ENCODE results near the gene SF3B5.
"Not testable (repeated sequence)": the region's sequence is repeated elsewhere in the genome, so short reads cannot be mapped to it uniquely, and the experiment has no call there.

Gene SF3B5

DNA sequence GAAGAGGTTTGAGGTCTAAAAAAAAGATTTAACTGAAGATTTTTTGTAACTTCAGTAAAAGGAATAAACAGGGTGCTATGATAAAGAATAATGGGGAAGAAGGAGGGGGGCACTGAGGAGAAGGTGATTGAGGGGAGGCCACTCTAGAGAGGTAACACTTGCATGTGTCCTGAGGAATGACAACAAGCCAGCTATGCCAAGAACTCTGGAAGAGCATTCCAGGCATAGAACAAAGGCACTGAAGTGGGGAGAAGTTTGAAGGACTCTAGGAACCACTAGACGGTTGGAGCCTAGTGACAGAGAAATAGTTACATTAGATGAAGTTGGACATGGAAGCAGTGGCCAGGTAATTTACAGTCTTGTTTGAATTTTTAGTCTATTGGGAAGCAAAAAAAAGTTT, 10.8 kb upstream of the SF3B5 start:
- in situ Hi-C loops (cut with HindIII; ENCODE audit: low sequenced_read_pairs): no loop called here

DNA sequence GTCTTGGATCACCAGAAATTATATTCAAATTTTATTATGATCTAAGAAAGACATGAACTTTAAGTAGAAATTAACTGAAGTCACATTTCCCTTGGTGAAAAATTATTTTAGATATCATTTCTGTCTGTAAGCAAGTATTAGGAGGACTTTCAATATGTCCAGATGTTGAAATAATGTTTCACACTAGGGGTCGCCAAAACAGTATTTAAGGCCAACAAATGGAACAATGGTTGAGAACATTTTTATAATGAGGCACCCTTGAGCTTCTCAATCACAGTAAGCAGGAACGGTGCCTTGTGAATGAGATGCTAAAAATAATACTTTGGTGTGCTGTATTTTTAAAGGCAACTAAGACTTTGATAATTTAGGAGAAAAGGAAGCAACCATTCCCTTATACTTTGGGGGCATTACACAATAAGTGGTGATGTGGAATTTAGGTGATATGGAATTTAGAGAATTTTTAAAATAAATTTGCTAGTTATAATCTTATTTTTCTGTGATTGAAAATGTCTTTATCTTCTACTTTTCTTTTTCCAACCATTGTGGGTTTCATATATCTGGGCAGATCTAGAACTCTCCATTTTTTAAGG, 9.6 kb upstream of the SF3B5 start:
- in situ Hi-C loops (cut with HindIII; ENCODE audit: low sequenced_read_pairs): loop anchor here (5.0 kb wide), 1 partner anchor 87 kb away; no protein-coding TSS in a partner anchor

- in situ Hi-C loops (cut with HindIII; ENCODE audit: low sequenced_read_pairs): loop anchor here (5.0 kb wide), 1 partner anchor 88 kb away; no protein-coding TSS in a partner anchor
Measured at GRCh38 chr6:144104488-144104887, 9.1 kb upstream of the SF3B5 start.

DNA sequence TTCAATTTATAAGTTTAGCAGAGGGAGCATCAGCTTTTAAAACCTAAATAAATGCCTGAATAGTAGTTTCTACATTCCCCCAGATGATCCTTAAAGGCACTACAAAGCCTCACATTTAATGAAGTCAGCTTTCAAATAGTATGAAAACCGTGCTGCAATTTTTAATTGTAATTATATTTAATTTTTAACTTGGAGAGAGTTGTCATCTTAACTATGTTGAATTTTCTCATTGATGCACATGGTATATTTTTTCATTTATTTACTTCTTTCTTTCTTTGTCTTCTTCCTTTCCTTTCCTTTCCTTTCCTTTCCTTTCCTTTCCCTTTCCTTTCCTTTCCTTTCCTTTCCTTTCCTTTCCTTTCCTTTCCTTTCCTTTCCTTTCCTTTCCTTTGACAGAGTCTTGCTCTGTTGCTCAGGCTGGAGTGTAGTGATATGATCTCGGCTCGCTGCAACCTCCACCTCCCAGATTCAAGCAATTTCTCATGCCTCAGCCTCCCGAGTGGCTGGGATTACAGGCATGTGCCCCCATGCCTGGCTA, 7.7 kb upstream of the SF3B5 start:
- in situ Hi-C loops (cut with HindIII; ENCODE audit: low sequenced_read_pairs): loop anchor here (5.0 kb wide), 1 partner anchor 89 kb away; no protein-coding TSS in a partner anchor

- in situ Hi-C loops (cut with HindIII; ENCODE audit: low sequenced_read_pairs): no loop called here
Measured at GRCh38 chr6:144098993-144099392, 3.6 kb upstream of the SF3B5 start.

GRCh38 chr6:144094731-144095133, 641 bp downstream of the SF3B5 start:
- in situ Hi-C loops (cut with HindIII; ENCODE audit: low sequenced_read_pairs): no loop called here

DNA sequence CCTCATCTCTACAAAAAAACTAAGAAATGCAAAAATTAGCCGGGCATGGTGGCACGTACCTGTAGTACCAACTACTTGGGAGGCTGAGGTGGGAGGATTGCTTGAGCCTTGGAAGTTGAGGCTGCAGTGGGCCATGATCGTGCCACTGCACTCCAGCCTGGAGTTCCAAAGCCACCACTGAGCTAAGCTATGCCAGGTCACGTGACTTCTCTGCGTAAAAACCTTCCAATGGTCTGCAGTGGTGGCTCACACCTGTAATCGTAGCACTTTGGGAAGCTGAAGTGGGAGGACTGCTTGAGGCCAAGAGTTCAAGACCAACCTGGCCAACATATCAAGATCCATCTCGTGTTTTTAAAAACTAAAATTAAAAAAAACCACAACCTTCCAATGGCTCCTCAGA, 1.7 kb downstream of the SF3B5 start:
- in situ Hi-C loops (cut with HindIII; ENCODE audit: low sequenced_read_pairs): no loop called here

GRCh38 chr6:144093236-144093635, 2.1 kb downstream of the SF3B5 start:
- in situ Hi-C loops (cut with HindIII; ENCODE audit: low sequenced_read_pairs): no loop called here

- in situ Hi-C loops (cut with HindIII; ENCODE audit: low sequenced_read_pairs): no loop called here
Measured at GRCh38 chr6:144090384-144090783, 5.0 kb downstream of the SF3B5 start.

- in situ Hi-C loops (cut with HindIII; ENCODE audit: low sequenced_read_pairs): no loop called here
Measured at GRCh38 chr6:144087789-144088426, 7.5 kb downstream of the SF3B5 start.

GRCh38 chr6:144086959-144087358, 8.4 kb downstream of the SF3B5 start:
- in situ Hi-C loops (cut with HindIII; ENCODE audit: low sequenced_read_pairs): no loop called here

GRCh38 chr6:144083172-144083571, 12.2 kb downstream of the SF3B5 start:
- in situ Hi-C loops (cut with HindIII; ENCODE audit: low sequenced_read_pairs): no loop called here

DNA sequence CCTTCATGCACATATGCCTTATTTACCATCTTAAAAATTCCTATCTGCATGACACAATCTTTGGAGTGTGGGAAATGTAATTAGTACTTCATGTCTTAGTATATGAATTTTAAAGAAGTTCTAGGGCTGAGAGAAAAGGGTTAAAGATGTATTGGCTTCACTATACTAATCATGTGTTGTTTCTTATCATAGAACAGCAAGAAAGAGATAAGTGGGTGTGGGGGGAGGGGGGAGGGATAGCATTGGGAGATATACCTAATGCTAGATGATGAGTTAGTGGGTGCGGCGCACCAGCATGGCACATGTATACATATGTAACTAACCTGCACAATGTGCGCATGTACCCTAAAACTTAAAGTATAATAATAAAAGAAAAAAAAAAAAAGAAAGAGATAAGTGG, 13.0 kb downstream of the SF3B5 start:
- in situ Hi-C loops (cut with HindIII; ENCODE audit: low sequenced_read_pairs): not testable (repeated sequence)

DNA sequence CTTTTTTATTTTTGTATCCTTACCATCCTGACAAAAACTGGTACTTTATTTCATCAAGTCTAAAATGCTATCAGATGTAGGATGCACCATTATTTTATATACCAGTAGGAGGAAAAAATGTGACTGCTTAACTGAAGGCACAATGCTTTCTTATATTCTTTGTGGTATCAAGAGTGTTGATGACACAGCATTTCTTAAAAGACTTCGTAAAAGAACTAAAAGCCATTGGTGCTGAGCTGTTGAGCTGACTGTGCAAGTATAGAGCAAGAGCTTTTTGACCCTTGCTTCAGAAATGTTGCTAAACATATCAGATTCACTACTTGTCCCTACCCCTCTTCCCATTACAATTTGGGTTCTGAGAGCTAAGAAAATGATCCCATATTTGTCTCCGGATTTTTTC, 17.5 kb downstream of the SF3B5 start:
- in situ Hi-C loops (cut with HindIII; ENCODE audit: low sequenced_read_pairs): no loop called here

- in situ Hi-C loops (cut with HindIII; ENCODE audit: low sequenced_read_pairs): no loop called here
Measured at GRCh38 chr6:144075875-144076274, 19.5 kb downstream of the SF3B5 start.

DNA sequence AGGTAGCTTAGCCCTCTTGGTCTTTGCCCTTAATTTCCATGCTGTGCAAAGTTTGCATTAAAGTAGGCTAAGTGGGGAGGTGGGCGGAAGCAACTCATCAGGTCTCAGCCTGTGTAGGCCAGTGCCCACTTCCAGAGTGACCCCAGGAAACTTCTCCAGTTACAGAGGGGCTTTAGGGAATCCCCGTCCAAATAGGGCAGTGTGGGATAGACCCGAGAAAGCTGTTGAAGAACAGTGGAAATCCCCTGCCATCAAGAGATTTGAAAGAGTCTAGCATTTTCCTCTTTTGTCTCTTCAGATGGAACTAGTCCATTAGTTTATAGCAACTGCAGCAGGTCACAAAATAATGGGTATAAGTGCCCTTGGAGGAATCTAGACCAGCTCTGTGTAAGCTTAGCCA, 20.2 kb downstream of the SF3B5 start:
- in situ Hi-C loops (cut with HindIII; ENCODE audit: low sequenced_read_pairs): no loop called here

- in situ Hi-C loops (cut with HindIII; ENCODE audit: low sequenced_read_pairs): no loop called here
Measured at GRCh38 chr6:144073024-144073423, 22.3 kb downstream of the SF3B5 start.

DNA sequence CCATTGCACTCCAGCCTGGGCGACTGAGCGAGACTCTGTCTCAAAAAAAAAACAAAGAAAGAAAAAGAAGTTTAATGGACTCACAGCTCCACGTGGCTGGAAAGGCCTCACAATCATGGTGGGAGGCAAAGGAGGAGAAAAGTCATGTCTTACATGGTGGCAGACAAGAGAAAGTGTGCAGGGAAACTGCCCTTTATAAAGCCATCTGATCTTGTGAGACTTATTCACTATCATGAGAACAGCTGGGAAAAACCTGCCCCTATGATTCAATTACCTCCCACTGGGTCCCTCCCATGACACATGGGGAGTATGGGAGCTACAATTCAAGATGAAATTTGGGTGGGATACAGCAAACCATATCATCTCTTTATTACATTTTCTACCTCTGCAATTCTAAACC, 25.9 kb downstream of the SF3B5 start:
- in situ Hi-C loops (cut with HindIII; ENCODE audit: low sequenced_read_pairs): no loop called here

GRCh38 chr6:144068794-144069193, 26.6 kb downstream of the SF3B5 start:
- in situ Hi-C loops (cut with HindIII; ENCODE audit: low sequenced_read_pairs): no loop called here

DNA sequence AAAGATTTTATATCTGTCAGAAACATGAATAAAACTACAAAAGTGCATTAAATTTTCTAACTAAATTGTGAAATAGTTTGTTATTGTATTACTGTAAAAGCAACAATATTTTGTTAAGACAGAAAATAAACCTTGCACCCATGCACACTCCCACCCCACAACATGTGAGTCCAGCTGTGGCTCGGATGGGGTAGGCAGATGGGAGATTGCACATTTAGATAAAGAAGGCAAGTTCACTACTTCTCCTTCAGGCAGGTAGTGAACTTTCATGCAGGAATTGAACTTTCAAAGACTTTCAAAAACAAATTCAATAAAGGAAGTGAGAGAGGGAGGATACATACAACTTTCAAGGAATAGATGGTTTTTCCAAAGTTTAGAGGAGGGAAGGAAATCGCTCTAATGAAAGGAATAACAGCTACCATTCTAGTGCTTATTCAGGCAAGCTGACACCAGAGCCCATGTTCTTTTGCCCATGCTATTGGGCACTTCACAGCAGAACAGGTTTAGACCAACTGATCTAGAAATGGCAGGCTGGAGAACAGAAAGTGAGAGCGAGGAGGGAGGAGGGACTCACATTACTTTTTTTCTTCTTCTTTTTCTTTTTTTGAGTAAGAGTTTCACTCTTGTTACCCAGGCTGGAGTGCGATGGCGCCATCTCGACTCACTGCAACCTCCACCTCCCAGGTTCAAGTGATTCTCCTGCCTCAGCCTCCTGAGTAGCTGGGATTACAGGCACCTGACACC, 28.5 kb downstream of the SF3B5 start:
- in situ Hi-C loops (cut with HindIII; ENCODE audit: low sequenced_read_pairs): no loop called here

DNA sequence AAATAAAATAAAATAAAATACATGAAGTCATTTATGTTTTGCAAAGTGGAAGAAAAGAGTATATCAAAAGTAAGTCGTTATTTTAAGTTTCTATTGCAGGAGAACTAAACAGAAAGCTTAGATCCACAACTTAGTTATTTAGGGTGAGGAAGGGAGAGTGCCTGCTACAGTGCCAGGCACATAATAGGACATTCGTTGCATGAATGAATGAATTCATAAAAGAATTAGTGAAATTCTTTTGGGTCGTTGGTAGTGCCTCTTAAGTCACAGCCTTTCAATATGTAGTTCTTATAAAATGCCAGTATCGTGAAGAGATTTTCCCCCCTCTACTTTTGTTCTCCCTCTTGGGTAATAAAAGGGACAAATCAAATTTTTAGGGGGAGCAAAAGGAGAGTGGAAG, 29.1 kb downstream of the SF3B5 start:
- in situ Hi-C loops (cut with HindIII; ENCODE audit: low sequenced_read_pairs): no loop called here

- in situ Hi-C loops (cut with HindIII; ENCODE audit: low sequenced_read_pairs): no loop called here
Measured at GRCh38 chr6:144065213-144065660, 30.1 kb downstream of the SF3B5 start.
